GM18951 (cell line): Measurements from ENCODE around the gene IFI16.
"Not testable (repeated sequence)": the region's sequence is repeated elsewhere in the genome, so short reads cannot be mapped to it uniquely, and the experiment has no call there.

Source experiments
- POLR2A ChIP-seq: IDR thresholded peaks from 4 replicates; pipeline ENCODE4 v1.6.1; 2011; ENCODE audit warnings: mild to moderate bottlenecking; ENCODE audit not compliant: insufficient read length, insufficient read depth; ENCODE audit errors: extremely low read depth
- in situ Hi-C: fragments of 300-500 bp; cut with MboI; formaldehyde crosslinking; loops from one replicate; pipeline ENCODE4 v1.12.0; 2022; ENCODE audit warnings: low sequenced_read_pairs, mixed read lengths, inconsistent platforms; ENCODE audit not compliant: unreplicated experiment

IFI16 gene

GRCh38 chr1:159081626-159082025, 71.9 kb downstream of the IFI16 start:
- in situ Hi-C loops: no loop called here
- TF ChIP-seq POLR2A: no peak

- in situ Hi-C loops: no loop called here
- no peak for TF ChIP-seq POLR2A
Observed at GRCh38 chr1:159083013-159083412, 73.3 kb downstream of the IFI16 start.

- TF ChIP-seq POLR2A: no peak
- in situ Hi-C loops: no loop called here
Observed at GRCh38 chr1:159084152-159084551, 74.4 kb downstream of the IFI16 start.

- no peak for TF ChIP-seq POLR2A
- in situ Hi-C loops: no loop called here
Observed at GRCh38 chr1:159084867-159085266, 75.2 kb downstream of the IFI16 start.

GRCh38 chr1:159088050-159088449, 78.3 kb downstream of the IFI16 start:
- in situ Hi-C loops: no loop called here
- TF ChIP-seq POLR2A: no peak

GRCh38 chr1:159088546-159089183, 79.0 kb downstream of the IFI16 start:
- TF ChIP-seq POLR2A: no peak
- in situ Hi-C loops: no loop called here

- TF ChIP-seq POLR2A: no peak
- in situ Hi-C loops: no loop called here
Observed at GRCh38 chr1:159089184-159089791, 79.6 kb downstream of the IFI16 start.

- TF ChIP-seq POLR2A: no peak
- in situ Hi-C loops: no loop called here
Observed at GRCh38 chr1:159090286-159091179, 80.8 kb downstream of the IFI16 start.

GRCh38 chr1:159091180-159091560, 81.5 kb downstream of the IFI16 start:
- in situ Hi-C loops: no loop called here
- no peak for TF ChIP-seq POLR2A

GRCh38 chr1:159091607-159092031, 81.9 kb downstream of the IFI16 start:
- in situ Hi-C loops: no loop called here
- TF ChIP-seq POLR2A: no peak

- in situ Hi-C loops: no loop called here
- no peak for TF ChIP-seq POLR2A
Observed at GRCh38 chr1:159092036-159092760, 82.5 kb downstream of the IFI16 start.

- in situ Hi-C loops: no loop called here
- no peak for TF ChIP-seq POLR2A
Observed at GRCh38 chr1:159098596-159098995, 88.9 kb downstream of the IFI16 start.

- in situ Hi-C loops: no loop called here
- no peak for TF ChIP-seq POLR2A
Observed at GRCh38 chr1:159100589-159100988, 90.9 kb downstream of the IFI16 start.

- in situ Hi-C loops: not testable (repeated sequence)
Observed at GRCh38 chr1:159103021-159103420, 93.3 kb downstream of the IFI16 start.
